PFSK-1 (cell line): Measurements from ENCODE around the gene ZNF343.

Experiments used
- FOXP2 ChIP-seq: optimal IDR thresholded peaks from 2 replicates; pipeline ENCODE3; 2011; ENCODE audit warnings: borderline replicate concordance, control low read depth, inconsistent platforms; ENCODE audit not compliant: insufficient read depth; ENCODE audit errors: extremely low read length, extremely low read depth
- POLR2AphosphoS5 ChIP-seq: IDR thresholded peaks from 2 replicates; pipeline ENCODE4 v1.6.1; 2012; ENCODE audit warnings: low read depth, mild to moderate bottlenecking, control low read depth, low read length, moderate library complexity
- SIN3A ChIP-seq: IDR thresholded peaks from 2 replicates; pipeline ENCODE4 v1.6.1; 2012; ENCODE audit warnings: mild to moderate bottlenecking, low read length, moderate library complexity, borderline replicate concordance; ENCODE audit not compliant: insufficient read depth
- TAF1 ChIP-seq: IDR thresholded peaks from 2 replicates; pipeline ENCODE4 v1.6.1; 2012; ENCODE audit warnings: low read length, control low read depth, borderline replicate concordance; ENCODE audit not compliant: insufficient read depth
- TF ChIP-seq, protein P1 (sequence below), 2 experiments: IDR thresholded peaks; 2 replicates each; pipeline versions ENCODE4 v1.6.1 to v1.8.0; 2011 to 2012; ENCODE audit warnings: low read depth in 2 of 2, low read length in 2 of 2, control low read depth in 1 of 2, inconsistent platforms in 1 of 2, mild to moderate bottlenecking in 1 of 2, moderate library complexity in 1 of 2; ENCODE audit not compliant: insufficient read depth in 1 of 2

ZNF343 gene

DNA sequence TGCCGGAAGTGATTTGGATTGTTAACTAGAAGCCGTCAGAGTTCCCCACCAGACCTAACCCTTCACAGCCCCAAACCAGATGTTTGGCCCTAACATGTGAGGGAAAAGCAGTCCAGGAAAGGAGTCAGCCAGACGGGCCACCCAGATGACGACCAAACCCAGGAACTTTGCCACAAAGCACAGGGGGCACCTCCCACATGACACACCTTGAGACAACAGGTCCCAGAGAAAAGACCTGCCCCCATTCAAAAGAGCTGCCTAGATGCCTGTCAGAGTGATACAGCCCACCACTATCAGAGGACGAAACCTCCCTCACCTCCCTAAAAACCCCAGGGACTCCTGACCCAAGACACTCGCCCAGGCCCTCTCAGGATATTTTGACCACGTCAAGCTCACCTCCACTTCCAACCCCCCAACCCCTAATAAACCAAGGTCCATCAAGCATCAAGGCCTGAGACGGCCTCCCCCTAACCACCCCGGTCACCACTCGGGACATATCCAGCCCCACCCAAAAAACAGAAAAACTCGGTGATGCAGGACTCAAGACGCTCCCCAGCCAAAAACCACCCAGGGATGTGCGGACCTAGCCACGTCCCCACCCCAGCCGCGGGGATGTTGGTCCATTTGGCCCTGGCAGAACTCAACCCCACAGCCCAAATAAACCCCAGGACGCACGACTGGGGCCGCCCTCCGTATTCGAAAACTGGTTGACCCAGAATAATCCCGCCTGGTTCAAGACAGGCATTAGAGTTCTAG, 662 bp downstream of the ZNF343 start:
- TF ChIP-seq SIN3A (no peak), TAF1 (no peak), FOXP2 (no peak), POLR2AphosphoS5 (no peak)
- TF ChIP-seq, protein P1, sequence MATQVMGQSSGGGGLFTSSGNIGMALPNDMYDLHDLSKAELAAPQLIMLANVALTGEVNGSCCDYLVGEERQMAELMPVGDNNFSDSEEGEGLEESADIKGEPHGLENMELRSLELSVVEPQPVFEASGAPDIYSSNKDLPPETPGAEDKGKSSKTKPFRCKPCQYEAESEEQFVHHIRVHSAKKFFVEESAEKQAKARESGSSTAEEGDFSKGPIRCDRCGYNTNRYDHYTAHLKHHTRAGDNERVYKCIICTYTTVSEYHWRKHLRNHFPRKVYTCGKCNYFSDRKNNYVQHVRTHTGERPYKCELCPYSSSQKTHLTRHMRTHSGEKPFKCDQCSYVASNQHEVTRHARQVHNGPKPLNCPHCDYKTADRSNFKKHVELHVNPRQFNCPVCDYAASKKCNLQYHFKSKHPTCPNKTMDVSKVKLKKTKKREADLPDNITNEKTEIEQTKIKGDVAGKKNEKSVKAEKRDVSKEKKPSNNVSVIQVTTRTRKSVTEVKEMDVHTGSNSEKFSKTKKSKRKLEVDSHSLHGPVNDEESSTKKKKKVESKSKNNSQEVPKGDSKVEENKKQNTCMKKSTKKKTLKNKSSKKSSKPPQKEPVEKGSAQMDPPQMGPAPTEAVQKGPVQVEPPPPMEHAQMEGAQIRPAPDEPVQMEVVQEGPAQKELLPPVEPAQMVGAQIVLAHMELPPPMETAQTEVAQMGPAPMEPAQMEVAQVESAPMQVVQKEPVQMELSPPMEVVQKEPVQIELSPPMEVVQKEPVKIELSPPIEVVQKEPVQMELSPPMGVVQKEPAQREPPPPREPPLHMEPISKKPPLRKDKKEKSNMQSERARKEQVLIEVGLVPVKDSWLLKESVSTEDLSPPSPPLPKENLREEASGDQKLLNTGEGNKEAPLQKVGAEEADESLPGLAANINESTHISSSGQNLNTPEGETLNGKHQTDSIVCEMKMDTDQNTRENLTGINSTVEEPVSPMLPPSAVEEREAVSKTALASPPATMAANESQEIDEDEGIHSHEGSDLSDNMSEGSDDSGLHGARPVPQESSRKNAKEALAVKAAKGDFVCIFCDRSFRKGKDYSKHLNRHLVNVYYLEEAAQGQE (IDR thresholded peaks at IDR 0.05; ENCODE audit: insufficient read depth in 1 of 2, low read depth in 2 of 2, low read length in 2 of 2) = no peak

DNA sequence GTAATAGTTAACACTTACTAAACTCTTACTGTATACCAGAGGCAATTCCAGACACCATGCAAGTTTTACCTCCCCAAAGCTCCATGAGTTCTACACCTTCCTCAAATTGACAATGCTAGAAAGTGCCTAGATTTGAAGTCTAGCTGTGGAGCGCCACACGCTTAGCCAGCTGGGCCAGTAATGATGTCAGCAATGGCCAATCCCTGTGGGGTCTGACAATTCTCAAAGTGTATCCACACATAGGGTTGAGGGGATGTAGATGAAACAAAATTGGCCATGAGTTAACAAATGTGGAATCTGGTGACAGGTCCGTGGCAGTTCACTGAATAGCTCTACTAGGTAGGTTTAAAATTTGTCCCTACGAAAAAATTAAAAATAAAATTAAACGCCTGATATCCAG, 1.3 kb downstream of the ZNF343 start:
- no peak for TF ChIP-seq FOXP2
- no peak for TF ChIP-seq POLR2AphosphoS5
- TF ChIP-seq, protein P1 (IDR thresholded peaks at IDR 0.05; ENCODE audit: insufficient read depth in 1 of 2, low read depth in 2 of 2, low read length in 2 of 2) = no peak
- TF ChIP-seq TAF1 = no peak
- TF ChIP-seq SIN3A = no peak

DNA sequence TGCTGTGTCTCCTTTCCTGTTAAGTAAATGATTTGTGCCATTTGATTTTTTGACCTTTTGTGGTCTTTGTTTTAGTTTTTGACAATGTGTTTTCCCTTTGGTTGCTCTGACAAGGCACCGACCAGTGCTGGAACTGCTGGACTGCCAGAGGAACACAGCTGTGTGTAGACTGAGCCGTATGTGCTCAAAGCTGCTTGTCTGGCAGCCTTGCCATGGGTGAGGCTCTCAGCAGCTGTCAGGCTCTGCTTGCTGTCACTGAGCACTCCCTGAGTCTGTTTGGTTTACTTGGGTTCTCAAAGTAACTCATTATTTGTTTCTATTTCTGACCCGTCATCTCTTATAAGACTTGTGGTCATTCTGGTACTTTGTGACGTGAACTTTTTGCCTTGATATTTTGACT, 23.1 kb downstream of the ZNF343 start:
- no peak for TF ChIP-seq SIN3A
- TF ChIP-seq TAF1 = no peak
- no peak for TF ChIP-seq FOXP2
- TF ChIP-seq POLR2AphosphoS5 = no peak

DNA sequence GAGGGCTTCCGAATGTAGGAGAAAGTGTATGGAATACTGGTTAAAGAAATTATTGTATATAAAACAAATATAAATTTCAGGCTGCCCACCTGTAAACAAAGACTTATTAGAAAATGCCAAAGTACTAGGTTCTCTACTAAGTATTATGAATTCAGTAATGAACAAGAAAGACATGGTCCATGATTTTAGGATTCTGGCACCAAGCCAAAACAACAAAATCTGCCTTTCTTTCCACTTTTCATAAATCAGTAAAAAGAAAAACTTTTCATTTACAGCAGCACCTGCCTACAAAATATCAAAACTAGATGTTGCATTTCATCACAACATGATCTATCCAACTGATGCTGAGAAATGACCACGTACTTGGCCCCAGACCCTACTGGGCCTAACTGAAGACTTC, 23.6 kb downstream of the ZNF343 start:
- TF ChIP-seq SIN3A (no peak), TAF1 (no peak), FOXP2 (no peak), POLR2AphosphoS5 (no peak)
- TF ChIP-seq, protein P1 (IDR thresholded peaks at IDR 0.05; ENCODE audit: insufficient read depth in 1 of 2, low read depth in 2 of 2, low read length in 2 of 2) = no peak

DNA sequence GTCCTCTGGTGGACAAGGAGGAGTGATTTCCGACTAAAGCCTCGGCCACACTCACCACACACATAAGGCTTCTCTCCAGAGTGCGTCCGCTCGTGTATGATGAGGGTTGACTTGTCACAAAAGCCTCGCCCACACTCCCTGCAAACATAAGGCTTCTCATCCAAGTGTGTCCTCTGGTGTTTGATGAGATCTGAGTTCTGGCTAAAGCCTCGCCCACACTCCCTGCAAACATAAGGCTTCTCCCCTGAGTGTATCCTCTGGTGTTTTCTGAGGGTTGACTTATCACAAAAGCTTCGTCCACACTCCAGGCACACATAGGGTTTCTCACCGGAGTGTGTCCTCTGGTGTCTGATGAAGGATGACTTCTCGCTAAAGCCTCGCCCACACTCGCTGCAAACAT, 25.2 kb downstream of the ZNF343 start:
- TF ChIP-seq FOXP2 (no peak), SIN3A (no peak), TAF1 (no peak), POLR2AphosphoS5 (no peak)
- TF ChIP-seq, protein P1 (IDR thresholded peaks at IDR 0.05; ENCODE audit: insufficient read depth in 1 of 2, low read depth in 2 of 2, low read length in 2 of 2) = no peak
